ENCODE measurements around the gene PGM1. TPM values are rescaled to one million over a fixed set of nuclear protein-coding genes. Genes with fewer than 3 reads are reported as not detected.

The PGM1 gene
- total and polyA plus RNA-seq, 2 donors (not counting 3 experiments of a cell fraction or from before 2014, with no cell fraction given), result 9.3 to 21.0 TPM

DNA sequence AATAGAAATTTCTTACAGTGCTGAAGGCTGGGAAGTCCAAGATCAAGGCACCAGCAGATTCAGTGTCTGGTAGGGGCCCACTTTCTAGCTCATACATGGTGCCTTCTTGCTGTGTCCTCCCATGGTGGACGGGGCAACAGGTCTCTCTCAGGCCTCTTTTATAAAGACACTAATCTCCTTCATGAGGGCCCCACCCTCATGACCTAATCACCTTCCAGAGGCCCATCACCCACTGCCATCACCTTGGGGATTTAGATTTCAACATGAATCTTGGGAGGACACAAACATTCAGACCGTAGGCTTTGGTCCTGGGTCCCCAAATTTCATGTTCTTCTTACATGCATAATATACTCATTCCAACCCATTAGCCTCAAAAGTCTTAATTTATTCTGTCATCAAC, 71.5 kb downstream of the PGM1 start:
- CTCF ChIA-PET, result interaction anchor here (1.9 to 2.2 kb wide), 2 partner anchors 10 to 27 kb away, joined by 6 to 8 read pairs; no protein-coding TSS in a partner anchor
- BruUV-seq (replicated peaks), result no TSS peak
- TF ChIP-seq MAX (IDR thresholded peaks at IDR 0.05; ENCODE audit: insufficient read depth, insufficient read length) (no peak), JUN (IDR thresholded peaks at IDR 0.05; ENCODE audit: borderline replicate concordance, insufficient read depth, insufficient read length, low read depth) (no peak), MYC (IDR thresholded peaks at IDR 0.05; ENCODE audit: low read depth, low read length) (no peak), FOS (IDR thresholded peaks at IDR 0.05; ENCODE audit: borderline replicate concordance, insufficient read depth, low read length) (no peak), GATA2 (IDR thresholded peaks at IDR 0.05; ENCODE audit: insufficient read depth, insufficient read length, low read depth, low read length) (no peak)
- TF ChIP-seq, protein P1, sequence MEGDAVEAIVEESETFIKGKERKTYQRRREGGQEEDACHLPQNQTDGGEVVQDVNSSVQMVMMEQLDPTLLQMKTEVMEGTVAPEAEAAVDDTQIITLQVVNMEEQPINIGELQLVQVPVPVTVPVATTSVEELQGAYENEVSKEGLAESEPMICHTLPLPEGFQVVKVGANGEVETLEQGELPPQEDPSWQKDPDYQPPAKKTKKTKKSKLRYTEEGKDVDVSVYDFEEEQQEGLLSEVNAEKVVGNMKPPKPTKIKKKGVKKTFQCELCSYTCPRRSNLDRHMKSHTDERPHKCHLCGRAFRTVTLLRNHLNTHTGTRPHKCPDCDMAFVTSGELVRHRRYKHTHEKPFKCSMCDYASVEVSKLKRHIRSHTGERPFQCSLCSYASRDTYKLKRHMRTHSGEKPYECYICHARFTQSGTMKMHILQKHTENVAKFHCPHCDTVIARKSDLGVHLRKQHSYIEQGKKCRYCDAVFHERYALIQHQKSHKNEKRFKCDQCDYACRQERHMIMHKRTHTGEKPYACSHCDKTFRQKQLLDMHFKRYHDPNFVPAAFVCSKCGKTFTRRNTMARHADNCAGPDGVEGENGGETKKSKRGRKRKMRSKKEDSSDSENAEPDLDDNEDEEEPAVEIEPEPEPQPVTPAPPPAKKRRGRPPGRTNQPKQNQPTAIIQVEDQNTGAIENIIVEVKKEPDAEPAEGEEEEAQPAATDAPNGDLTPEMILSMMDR (IDR thresholded peaks at IDR 0.05; ENCODE audit: extremely low read depth in 1 of 2, insufficient read depth in 1 of 2, low read depth in 1 of 2, low read length in 2 of 2), result no peak
- Histone ChIP-seq H3K36me3 (ENCODE audit: control insufficient read depth in 2 of 2, extremely low read depth in 1 of 2, insufficient read depth in 2 of 2, low read length in 2 of 2) (no peaks in the 10 kb centered on the region), H3K27me3 (ENCODE audit: control insufficient read depth in 2 of 2, insufficient read depth in 2 of 2, low read length in 2 of 2) (no peaks in the 10 kb centered on the region), H2AFZ (ENCODE audit: low read depth, low read length) (no peak overlapping the region), H3K4me2 (ENCODE audit: insufficient read depth, low read length) (no peak overlapping the region), H3K79me2 (ENCODE audit: control insufficient read depth, insufficient read depth, low read length) (no peaks in the 10 kb centered on the region), H4K20me1 (replicated peaks; ENCODE audit: control insufficient read depth, extremely low read depth, insufficient read depth, low read length) (no peaks in the 10 kb centered on the region), H3K9me1 (replicated peaks; ENCODE audit: control insufficient read depth, extremely low read depth, insufficient read depth, low read length) (no peaks in the 10 kb centered on the region), H3K4me3 (replicated peaks in 1 of 3; ENCODE audit: insufficient read depth in 1 of 3, low read depth in 1 of 3, low read length in 3 of 3) (no peak overlapping the region), H3K27ac (ENCODE audit: insufficient read depth, low read depth, low read length) (no peak overlapping the region), H3K4me1 (ENCODE audit: control insufficient read depth, extremely low read depth, insufficient read depth, low read length) (peaks cover 12% of the 10 kb centered on the region), H3K9me3 (replicated peaks; ENCODE audit: control insufficient read depth, insufficient read depth, low read length) (no peaks in the 10 kb centered on the region), H3K9ac (replicated peaks; ENCODE audit: extremely low read depth, insufficient read depth, low read length) (no peak overlapping the region)
- intact Hi-C loops (cut with micrococcal nuclease) (no loop called here), dilution Hi-C loops (cut with MboI; ENCODE audit: extremely low pct_ligation_motif_present, low sequenced_read_pairs) (loop anchor here (25.0 kb wide), 1 partner anchor 573 kb away; no protein-coding TSS in a partner anchor)
- FAIRE-seq (no peak), DNase-seq (ENCODE audit: low read depth, low spot score) (no peak)
- POLR2A ChIA-PET, result no interaction called here

Measured in endothelial cell of umbilical vein (primary cell).